ENCODE measurements around the gene KCNQ1.

GRCh38 chr11:2561696-2562581 is 117.1 kb downstream of the KCNQ1 start:
- TF ChIP-seq STAT5B (CRISPR knock-in tag; IDR thresholded peaks at IDR 0.05) (no peak), HDAC6 (IDR thresholded peaks at IDR 0.05; ENCODE audit: low read depth, low read length) (no peak), FOXA1 (IDR thresholded peaks at IDR 0.05; ENCODE audit: borderline replicate concordance) (no peak), FOS (IDR thresholded peaks at IDR 0.05; ENCODE audit: extremely low read depth, insufficient read length) (no peak), CHD2 (IDR thresholded peaks at IDR 0.05; ENCODE audit: low read depth, low read length) (no peak), RB1 (IDR thresholded peaks at IDR 0.05; ENCODE audit: low read depth) (no peak), POLR2A (conservative IDR thresholded peaks at IDR 0.05) (no peak), POLR2AphosphoS5 (IDR thresholded peaks at IDR 0.05; ENCODE audit: control insufficient read depth, insufficient read depth, low read depth, low read length) (no peak), SMARCC2 (IDR thresholded peaks at IDR 0.05; ENCODE audit: low read depth) (no peak), RFX5 (IDR thresholded peaks at IDR 0.05; ENCODE audit: low read depth, low read length) (no peak)
